ENCODE measurements around the gene ANKRD34C.

- TF ChIP-seq CTCF (conservative IDR thresholded peaks at IDR 0.05) (no peak), EZH2 (IDR thresholded peaks at IDR 0.05; ENCODE audit: low read depth) (no peak)
Measured at GRCh38 chr15:79261836-79262235, 20.7 kb upstream of the ANKRD34C start.

All from PC-9 (cell line).